ENCODE measurements around the gene OR5T1.

Gene OR5T1

GRCh38 chr11:56273854-56274253, at the start of gene OR5T1:
Gene OR5T1 (plus strand): TSS chr11:56274154. CDS start chr11:56275639, 1,485 bp downstream.
- no peak for DNase-seq

- no peak for DNase-seq
These were observed 39.8 kb upstream of the OR5T1 start, which contains the start of gene OR5T2 for GRCh38 chr11:56234155-56234554. Gene OR5T2 (minus strand): TSS chr11:56234255. CDS start chr11:56233062, 1,193 bp downstream.

- no peak for DNase-seq
These were observed 22.0 kb upstream of the OR5T1 start, which contains the start of gene OR5T3 for GRCh38 chr11:56251954-56252353. Gene OR5T3 (plus strand): TSS chr11:56252254. CDS start chr11:56252254, 0 bp downstream.

GRCh38 chr11:56271092-56271491, 2.9 kb upstream of the OR5T1 start:
- DNase-seq = no peak

GRCh38 chr11:56292154-56292553, 18.2 kb downstream of the OR5T1 start, which contains the start of gene OR8H1:
Gene OR8H1 (minus strand): TSS chr11:56292254. CDS start chr11:56291062, 1,192 bp downstream.
- no peak for DNase-seq

GRCh38 chr11:56296898-56297297, 22.9 kb downstream of the OR5T1 start:
- DNase-seq = no peak

GRCh38 chr11:56307836-56308235, 33.9 kb downstream of the OR5T1 start:
- DNase-seq = no peak

- no peak for DNase-seq
These were observed 40.9 kb downstream of the OR5T1 start, which contains the start of gene OR8K3 for GRCh38 chr11:56314844-56315243. Gene OR8K3 (plus strand): TSS chr11:56315144. CDS start chr11:56318307, 3,163 bp downstream.

All from activated gamma-delta T cell treated with Interleukin-2 at 50 U/mL for 16 hours (primary cell).